A549 (cell line): ENCODE results near the gene IL23R. TPM values are rescaled to one million over a fixed set of nuclear protein-coding genes. Genes with fewer than 3 reads are reported as not detected.

Source experiments
- ATAC-seq, 2 experiments: fragments of 200-7000 bp in 1 of 2; fragments of >200 bp in 1 of 2; cut with Nextera tagmentation in 1 of 2; cut with Tn5 transposase in 1 of 2; 3 replicates each; pipeline versions ENCODE4 v1.8.0 to v1.9.1; 2018 to 2020; ENCODE audit warnings: mild to moderate bottlenecking in 1 of 2, moderate library complexity in 1 of 2
- CTCF ChIA-PET: fragments of 300-600 bp; sonication (Branson Sonifier 250); formaldehyde crosslinking; extraction: SDS; loops from one replicate; lab custom pipeline; 2021; ENCODE audit warnings: antibody characterized with exemption, inconsistent platforms; lab: Yijun Ruan, JAX
- POLR2A ChIA-PET: fragments of 350-600 bp; formaldehyde crosslinking; extraction: SDS; loops from one replicate; lab custom pipeline; 2021; ENCODE audit warnings: antibody characterized with exemption, inconsistent platforms; lab: Yijun Ruan, JAX
- DNase-seq, 2 experiments: peaks; one replicate each; pipeline versions ENCODE4 v3.0.0 to v3.0.0-alpha.2; 2011 to 2016; ENCODE audit warnings: low read depth in 1 of 2, low spot score in 1 of 2
- FAIRE-seq: peaks from 2 replicates; lab custom pipeline; 2011; peaks lifted over from hg19 to GRCh38; lab: Jason Lieb, UNC
- H3K27ac ChIP-seq, 2 experiments: fragments of >200 bp; sonication (Bioruptor Twin); formaldehyde crosslinking; 3 replicates each; pipeline ENCODE4 v1.5.1; 2016 to 2017
- H3K4me1 ChIP-seq: fragments of >200 bp; sonication (Bioruptor Twin); formaldehyde crosslinking; 3 replicates; pipeline ENCODE4 v1.6.1; 2016
- H3K4me2 ChIP-seq: fragments of >200 bp; sonication (Bioruptor Twin); formaldehyde crosslinking; 3 replicates; pipeline ENCODE4 v1.6.1; 2016
- H3K4me3 ChIP-seq: fragments of >200 bp; sonication (Bioruptor Twin); formaldehyde crosslinking; 3 replicates; pipeline ENCODE4 v1.5.1; 2016
- H3K9me3 ChIP-seq: fragments of >200 bp; sonication (Bioruptor Twin); formaldehyde crosslinking; 3 replicates; pipeline ENCODE4 v1.6.1; 2016
- BHLHE40 ChIP-seq: IDR thresholded peaks from 2 replicates; pipeline ENCODE4 v1.6.1; 2012; ENCODE audit warnings: low read depth, low read length, inconsistent platforms
- CBX8 ChIP-seq: fragments of 200-600 bp; sonication (generic); IDR thresholded peaks from 2 replicates; pipeline ENCODE4 v1.6.1; 2016
- CEBPB ChIP-seq, 2 experiments: fragments of >200 bp in 1 of 2; sonication (Bioruptor Twin) in 1 of 2; formaldehyde crosslinking in 1 of 2; IDR thresholded peaks; 2 replicates each; pipeline ENCODE4 v1.6.1; 2012 to 2016
- E2F6 ChIP-seq: IDR thresholded peaks from 2 replicates; pipeline ENCODE4 v1.6.1; 2012; ENCODE audit warnings: low read depth, borderline replicate concordance
- EHF ChIP-seq: fragments of 250-450 bp; sonication (Bioruptor Pico); IDR thresholded peaks from 2 replicates; pipeline ENCODE4 v1.5.0; 2020; ENCODE audit warnings: mild to moderate bottlenecking
- EHMT2 ChIP-seq: fragments of 200-600 bp; sonication (generic); IDR thresholded peaks from 2 replicates; pipeline ENCODE4 v1.6.1; 2016; ENCODE audit warnings: antibody characterized with exemption, low read depth, mild to moderate bottlenecking, moderate library complexity
- EP300 ChIP-seq, 2 experiments: fragments of >200 bp; sonication (Bioruptor Twin); formaldehyde crosslinking; IDR thresholded peaks; 2 replicates in 1 of 2; 3 replicates in 1 of 2; pipeline ENCODE4 v1.6.1; 2016 to 2017
- FOSB ChIP-seq: fragments of 250-450 bp; sonication (Bioruptor Pico); IDR thresholded peaks from 2 replicates; pipeline ENCODE4 v1.5.0; 2020; ENCODE audit warnings: mild to moderate bottlenecking, moderate library complexity
- FOSL2 ChIP-seq, 2 experiments: fragments of 450-650 bp in 1 of 2; fragments of >200 bp in 1 of 2; sonication (Bioruptor Twin) in 1 of 2; formaldehyde crosslinking; IDR thresholded peaks; 2 replicates each; pipeline versions ENCODE4 v1.5.0 to v1.6.1; 2016 to 2020; ENCODE audit warnings: mild to moderate bottlenecking in 1 of 2, moderate library complexity in 1 of 2
- FOXS1 ChIP-seq: fragments of 250-450 bp; sonication (Bioruptor Pico); IDR thresholded peaks from 2 replicates; pipeline ENCODE4 v1.5.0; 2020; ENCODE audit warnings: mild to moderate bottlenecking, moderate library complexity
- HEYL ChIP-seq: fragments of 250-450 bp; sonication (Bioruptor Pico); IDR thresholded peaks from 2 replicates; pipeline ENCODE4 v1.8.0; 2021; ENCODE audit warnings: mild to moderate bottlenecking, moderate library complexity
- HOXB13 ChIP-seq: fragments of 250-450 bp; sonication (Bioruptor Pico); IDR thresholded peaks from 2 replicates; pipeline ENCODE4 v1.5.0; 2020; ENCODE audit warnings: low read depth, mild to moderate bottlenecking, moderate library complexity
- HOXB5 ChIP-seq: fragments of 250-450 bp; sonication (Bioruptor Pico); IDR thresholded peaks from 2 replicates; pipeline ENCODE4 v1.5.0; 2020; ENCODE audit warnings: mild to moderate bottlenecking, moderate library complexity
- JUNB ChIP-seq: fragments of >200 bp; sonication (Bioruptor Twin); formaldehyde crosslinking; IDR thresholded peaks from 2 replicates; pipeline ENCODE4 v1.6.1; 2016
- KDM1A ChIP-seq: fragments of 200-600 bp; sonication (generic); IDR thresholded peaks from 2 replicates; pipeline ENCODE4 v1.6.1; 2016; ENCODE audit warnings: low read depth, mild to moderate bottlenecking
- KDM5A ChIP-seq: fragments of 200-600 bp; sonication (generic); IDR thresholded peaks from 2 replicates; pipeline ENCODE4 v1.6.1; 2016; ENCODE audit warnings: antibody characterized with exemption, mild to moderate bottlenecking
- MAFK ChIP-seq: fragments of 450-650 bp; IDR thresholded peaks from 2 replicates; pipeline ENCODE4 v1.6.1; 2014; ENCODE audit not compliant: partially characterized antibody
- MYC ChIP-seq: IDR thresholded peaks from 2 replicates; pipeline ENCODE4 v1.6.1; 2012; ENCODE audit warnings: mild to moderate bottlenecking, inconsistent platforms, low read length, improper control_type of control experiment, borderline replicate concordance
- NFE2L2 ChIP-seq: fragments of 150-350 bp; conservative IDR thresholded peaks from 2 replicates; pipeline ENCODE4 v1.6.1; 2014; ENCODE audit warnings: low read length
- NPAS2 ChIP-seq: fragments of 250-450 bp; sonication (Bioruptor Pico); IDR thresholded peaks from 2 replicates; pipeline ENCODE4 v1.8.0; 2022; ENCODE audit warnings: mild to moderate bottlenecking, moderate library complexity, borderline replicate concordance
- PBX3 ChIP-seq: IDR thresholded peaks from 2 replicates; pipeline ENCODE4 v1.6.1; 2012
- POLR2A ChIP-seq: IDR thresholded peaks from 2 replicates; pipeline ENCODE4 v1.6.1; 2012; ENCODE audit warnings: mild to moderate bottlenecking, low read length
- POLR2AphosphoS2 ChIP-seq: conservative IDR thresholded peaks from 2 replicates; pipeline ENCODE4 v1.6.1; 2012; ENCODE audit warnings: low read length, improper control_type of control experiment, inconsistent platforms
- RAD21 ChIP-seq, 2 experiments: fragments of >200 bp in 1 of 2; sonication (Bioruptor Twin) in 1 of 2; formaldehyde crosslinking in 1 of 2; IDR thresholded peaks in 1 of 2; conservative IDR thresholded peaks in 1 of 2; 2 replicates in 1 of 2; 3 replicates in 1 of 2; pipeline ENCODE4 v1.6.1; 2012 to 2018; ENCODE audit warnings: inconsistent platforms in 1 of 2
- RARB ChIP-seq: fragments of 250-450 bp; sonication (Bioruptor Pico); IDR thresholded peaks from 2 replicates; pipeline ENCODE4 v1.8.0; 2021; ENCODE audit warnings: mild to moderate bottlenecking, moderate library complexity
- RFX5 ChIP-seq: fragments of 450-650 bp; IDR thresholded peaks from 2 replicates; pipeline ENCODE4 v1.7.1; 2014; ENCODE audit warnings: antibody characterized with exemption, mild to moderate bottlenecking, moderate library complexity
- RNF2 ChIP-seq: fragments of 200-600 bp; sonication (generic); IDR thresholded peaks from 2 replicates; pipeline ENCODE4 v1.6.1; 2016; ENCODE audit warnings: low read depth, mild to moderate bottlenecking, antibody characterized with exemption, moderate library complexity, borderline replicate concordance
- USF2 ChIP-seq: fragments of 450-650 bp; IDR thresholded peaks from 2 replicates; pipeline ENCODE4 v1.6.1; 2014; ENCODE audit warnings: antibody characterized with exemption
- ZC3H11A ChIP-seq: fragments of 450-650 bp; IDR thresholded peaks from 2 replicates; pipeline ENCODE4 v1.6.1; 2014; ENCODE audit warnings: antibody characterized with exemption, mild to moderate bottlenecking
- ZFP36 ChIP-seq: fragments of 450-650 bp; IDR thresholded peaks from 2 replicates; pipeline ENCODE4 v1.6.1; 2014; ENCODE audit warnings: borderline replicate concordance; ENCODE audit not compliant: partially characterized antibody
- ZSCAN20 ChIP-seq: fragments of 250-450 bp; sonication (Bioruptor Pico); IDR thresholded peaks from 2 replicates; pipeline ENCODE4 v1.8.0; 2022; ENCODE audit warnings: mild to moderate bottlenecking, moderate library complexity
- WGBS: methylation state at CpG from one replicate; pipeline ENCODE4 v1.1.6; 2017; ENCODE audit errors: missing lambda C conversion rate; 5-methylcytosine and 5-hydroxymethylcytosine counted together
- polyA plus RNA-seq, 4 experiments: library from polyadenylated mRNA; depleted of rRNA in 3 of 4; stranded (reverse); fragments of >200 nt; fragmentation: RNase III in 1 of 4; extraction: RNeasy Plus Mini Kit Qiagen cat#74134 plus additional on column Dnase treatment in 1 of 4; gene quantifications; 2 replicates in 3 of 4; 3 replicates in 1 of 4; pipeline ENCODE4 v1.2.3, GENCODE V29; 2011 to 2017
- TF ChIP-seq, protein P1 (sequence below): fragments of >200 bp; sonication (Bioruptor Twin); formaldehyde crosslinking; IDR thresholded peaks from 3 replicates; pipeline ENCODE4 v1.5.1; 2016

The IL23R gene
- polyA plus RNA-seq, 2 of the 4 experiments (the other 2 are of a cell fraction) = not detected

GRCh38 chr1:67226688-67227087, 60.4 kb downstream of the IL23R start (continued):
- no peak for TF ChIP-seq ZFP36
- no peak for TF ChIP-seq NFE2L2
- TF ChIP-seq FOSL2 (IDR thresholded peaks at IDR 0.05) = no peak
- TF ChIP-seq FOSL2 (CRISPR knock-in tag; IDR thresholded peaks at IDR 0.05) = no peak
- no peak for TF ChIP-seq USF2
- TF ChIP-seq CBX8 = no peak
- TF ChIP-seq EHMT2 = no peak
- no peak for TF ChIP-seq FOXS1 (CRISPR knock-in tag)
- TF ChIP-seq RARB (CRISPR knock-in tag) = no peak

GRCh38 chr1:67227196-67227595, 60.9 kb downstream of the IL23R start:
- no peak for TF ChIP-seq ZSCAN20 (CRISPR knock-in tag)
- TF ChIP-seq, protein P1, sequence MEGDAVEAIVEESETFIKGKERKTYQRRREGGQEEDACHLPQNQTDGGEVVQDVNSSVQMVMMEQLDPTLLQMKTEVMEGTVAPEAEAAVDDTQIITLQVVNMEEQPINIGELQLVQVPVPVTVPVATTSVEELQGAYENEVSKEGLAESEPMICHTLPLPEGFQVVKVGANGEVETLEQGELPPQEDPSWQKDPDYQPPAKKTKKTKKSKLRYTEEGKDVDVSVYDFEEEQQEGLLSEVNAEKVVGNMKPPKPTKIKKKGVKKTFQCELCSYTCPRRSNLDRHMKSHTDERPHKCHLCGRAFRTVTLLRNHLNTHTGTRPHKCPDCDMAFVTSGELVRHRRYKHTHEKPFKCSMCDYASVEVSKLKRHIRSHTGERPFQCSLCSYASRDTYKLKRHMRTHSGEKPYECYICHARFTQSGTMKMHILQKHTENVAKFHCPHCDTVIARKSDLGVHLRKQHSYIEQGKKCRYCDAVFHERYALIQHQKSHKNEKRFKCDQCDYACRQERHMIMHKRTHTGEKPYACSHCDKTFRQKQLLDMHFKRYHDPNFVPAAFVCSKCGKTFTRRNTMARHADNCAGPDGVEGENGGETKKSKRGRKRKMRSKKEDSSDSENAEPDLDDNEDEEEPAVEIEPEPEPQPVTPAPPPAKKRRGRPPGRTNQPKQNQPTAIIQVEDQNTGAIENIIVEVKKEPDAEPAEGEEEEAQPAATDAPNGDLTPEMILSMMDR = no peak
- no peak for TF ChIP-seq JUNB
- no peak for TF ChIP-seq EP300 (IDR thresholded peaks at IDR 0.05)
- TF ChIP-seq E2F6 = no peak
- TF ChIP-seq RNF2 = no peak
- no peak for TF ChIP-seq HEYL (CRISPR knock-in tag)
- no peak for TF ChIP-seq PBX3
- no peak for TF ChIP-seq USF2
- TF ChIP-seq ZC3H11A = no peak
- TF ChIP-seq RAD21 (conservative IDR thresholded peaks at IDR 0.05 in 1 of 2, IDR thresholded peaks at IDR 0.05 in 1 of 2) = no peak
- no peak for TF ChIP-seq MAFK
- no peak for TF ChIP-seq POLR2A
- no peak overlapping the region for H3K4me3 ChIP-seq
- FAIRE-seq (no peak), ATAC-seq (no peak), DNase-seq (no peak)
- H3K4me2 ChIP-seq = no peak overlapping the region
- no peak overlapping the region for H3K27ac ChIP-seq
- POLR2A ChIA-PET = no interaction called here
- 7% methylated on average over 1 of the region's 1 CpG for WGBS
- no peaks in the 10 kb centered on the region for H3K4me1 ChIP-seq
- H3K9me3 ChIP-seq = no peaks in the 10 kb centered on the region
- CTCF ChIA-PET = interaction anchor here (3.5 to 7.3 kb wide), 2 partner anchors 14 to 273 kb away, joined by 18 to 36 read pairs; no protein-coding TSS in a partner anchor

DNA sequence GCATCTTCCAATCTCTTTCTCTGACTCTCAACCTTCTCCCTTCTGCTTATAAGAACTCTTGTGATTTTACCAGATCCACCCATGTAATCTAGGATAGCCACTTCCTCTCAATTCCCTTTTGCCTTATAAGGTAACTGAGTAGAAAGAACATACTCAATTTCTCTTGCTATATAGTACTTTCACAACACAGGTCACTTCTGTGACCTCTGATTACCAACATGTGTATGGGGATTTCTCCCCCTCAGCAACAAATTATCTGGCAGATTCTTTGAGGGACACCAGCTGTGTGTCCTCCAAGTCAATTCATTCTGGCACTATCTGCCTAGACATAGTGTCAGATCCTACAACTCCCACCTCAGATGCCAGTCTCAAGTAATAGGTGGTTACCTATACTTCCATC, 62.5 kb downstream of the IL23R start:
- POLR2A ChIA-PET = no interaction called here
- Histone ChIP-seq H3K4me3 (no peak overlapping the region), H3K4me1 (no peaks in the 10 kb centered on the region), H3K9me3 (no peaks in the 10 kb centered on the region), H3K4me2 (no peak overlapping the region), H3K27ac (no peak overlapping the region)
- CTCF ChIA-PET = interaction anchor here (2.8 kb wide), 1 partner anchor 272 kb away, joined by 10 read pairs; no protein-coding TSS in a partner anchor
- FAIRE-seq (no peak), DNase-seq (no peak), ATAC-seq (no peak)
- no peak for TF ChIP-seq EHF (CRISPR knock-in tag)
- no peak for TF ChIP-seq NPAS2
- no peak for TF ChIP-seq HOXB5 (CRISPR knock-in tag)
- TF ChIP-seq KDM1A = no peak
- no peak for TF ChIP-seq MAFK
- no peak for TF ChIP-seq KDM5A
- TF ChIP-seq FOSB (CRISPR knock-in tag) = no peak
- no peak for TF ChIP-seq ZFP36
- TF ChIP-seq HOXB13 (CRISPR knock-in tag) = no peak
- no peak for TF ChIP-seq MYC
- no peak for TF ChIP-seq RFX5
- no peak for TF ChIP-seq RNF2
- no peak for TF ChIP-seq BHLHE40
- TF ChIP-seq ZC3H11A = no peak
- TF ChIP-seq CEBPB (IDR thresholded peaks at IDR 0.05) = no peak
- no peak for TF ChIP-seq NFE2L2
- no peak for TF ChIP-seq POLR2AphosphoS2
- TF ChIP-seq FOSL2 (IDR thresholded peaks at IDR 0.05) = no peak
- TF ChIP-seq FOSL2 (CRISPR knock-in tag; IDR thresholded peaks at IDR 0.05) = no peak
